ENCODE results near the gene ABCD3.

ABCD3 gene

GRCh38 chr1:94529416-94529815 is 111.2 kb downstream of the ABCD3 start:
- DNase-seq: no peak

- no peak for DNase-seq
Observed at GRCh38 chr1:94530373-94530878, 112.2 kb downstream of the ABCD3 start.

GRCh38 chr1:94531664-94532063 is 113.5 kb downstream of the ABCD3 start:
- no peak for DNase-seq

GRCh38 chr1:94532077-94532476 is 113.9 kb downstream of the ABCD3 start:
- no peak for DNase-seq

- DNase-seq: no peak
Observed at GRCh38 chr1:94535095-94535494, 116.9 kb downstream of the ABCD3 start.

- DNase-seq: no peak
Observed at GRCh38 chr1:94535879-94536278, 117.7 kb downstream of the ABCD3 start.

- DNase-seq: no peak
Observed at GRCh38 chr1:94537254-94537653, 119.1 kb downstream of the ABCD3 start.

GRCh38 chr1:94538243-94538827 is 120.1 kb downstream of the ABCD3 start:
- DNase-seq: no peak

- DNase-seq: peak; percentile 18
Observed at GRCh38 chr1:94539496-94539895, 121.3 kb downstream of the ABCD3 start.

- DNase-seq: no peak
Observed at GRCh38 chr1:94540440-94541245, 122.5 kb downstream of the ABCD3 start.

GRCh38 chr1:94541246-94542087 is 123.3 kb downstream of the ABCD3 start, which contains the start of gene F3:
F3 (minus strand) TSS chr1:94541759; CDS start chr1:94541636, 123 bp downstream.
- DNase-seq: peak; percentile 75

- peak; percentile 61 for DNase-seq
Observed at GRCh38 chr1:94542088-94542870, 124.1 kb downstream of the ABCD3 start.

GRCh38 chr1:94543001-94543400 is 124.8 kb downstream of the ABCD3 start:
- DNase-seq: peak; percentile 57

- peak; percentile 34 for DNase-seq
Observed at GRCh38 chr1:94543893-94544635, 125.9 kb downstream of the ABCD3 start.

GRCh38 chr1:94544706-94545490 is 126.7 kb downstream of the ABCD3 start:
- DNase-seq: no peak

- DNase-seq: no peak
Observed at GRCh38 chr1:94549706-94550105, 131.5 kb downstream of the ABCD3 start.

- no peak for DNase-seq
Observed at GRCh38 chr1:94550396-94550795, 132.2 kb downstream of the ABCD3 start.

GRCh38 chr1:94550800-94551241 is 132.6 kb downstream of the ABCD3 start:
- DNase-seq: no peak

- DNase-seq: no peak
Observed at GRCh38 chr1:94551449-94551848, 133.3 kb downstream of the ABCD3 start.

- no peak for DNase-seq
Observed at GRCh38 chr1:94552071-94552586, 133.9 kb downstream of the ABCD3 start.

- DNase-seq: no peak
Observed at GRCh38 chr1:94553323-94553730, 135.1 kb downstream of the ABCD3 start.
